Dendritic cell treated with granulocyte-macrophage colony-stimulating factor and Interleukin-4, amounts not matched to agents 40 ng/mL and 50 ng/mL, for 4 days (primary cell): ENCODE results near the gene TEDDM1.
"Not testable (repeated sequence)": the region's sequence is repeated elsewhere in the genome, so short reads cannot be mapped to it uniquely, and the experiment has no call there.

ENCODE experiments used
- H3K27ac Mint-ChIP-seq: one replicate; pipeline ENCODE4 v1.8.0; 2022; ENCODE audit warnings: mild to moderate bottlenecking, mixed read lengths
- H3K27me3 Mint-ChIP-seq: one replicate; pipeline ENCODE4 v1.8.0; 2022; ENCODE audit warnings: mild to moderate bottlenecking, mixed read lengths
- H3K36me3 Mint-ChIP-seq: one replicate; pipeline ENCODE4 v1.8.0; 2022; ENCODE audit warnings: low read depth, mixed read lengths
- H3K4me1 Mint-ChIP-seq: one replicate; pipeline ENCODE4 v1.8.0; 2022; ENCODE audit warnings: low read depth, mixed read lengths
- H3K4me3 Mint-ChIP-seq: one replicate; pipeline ENCODE4 v1.8.0; 2022; ENCODE audit warnings: mild to moderate bottlenecking, moderate library complexity, mixed read lengths
- H3K9me3 Mint-ChIP-seq: one replicate; pipeline ENCODE4 v1.8.0; 2022; ENCODE audit warnings: mixed read lengths
- intact Hi-C: fragments of 100-400 bp; cut with micrococcal nuclease; formaldehyde crosslinking; loops from one replicate; pipeline ENCODE4 v1.15.0; 2022

Gene TEDDM1

GRCh38 chr1:182383037-182383661 is 17.3 kb downstream of the TEDDM1 start:
- Mint-ChIP-seq H3K36me3 (peaks cover 69% of the 10 kb centered on the region), H3K27me3 (no peaks in the 10 kb centered on the region)

DNA sequence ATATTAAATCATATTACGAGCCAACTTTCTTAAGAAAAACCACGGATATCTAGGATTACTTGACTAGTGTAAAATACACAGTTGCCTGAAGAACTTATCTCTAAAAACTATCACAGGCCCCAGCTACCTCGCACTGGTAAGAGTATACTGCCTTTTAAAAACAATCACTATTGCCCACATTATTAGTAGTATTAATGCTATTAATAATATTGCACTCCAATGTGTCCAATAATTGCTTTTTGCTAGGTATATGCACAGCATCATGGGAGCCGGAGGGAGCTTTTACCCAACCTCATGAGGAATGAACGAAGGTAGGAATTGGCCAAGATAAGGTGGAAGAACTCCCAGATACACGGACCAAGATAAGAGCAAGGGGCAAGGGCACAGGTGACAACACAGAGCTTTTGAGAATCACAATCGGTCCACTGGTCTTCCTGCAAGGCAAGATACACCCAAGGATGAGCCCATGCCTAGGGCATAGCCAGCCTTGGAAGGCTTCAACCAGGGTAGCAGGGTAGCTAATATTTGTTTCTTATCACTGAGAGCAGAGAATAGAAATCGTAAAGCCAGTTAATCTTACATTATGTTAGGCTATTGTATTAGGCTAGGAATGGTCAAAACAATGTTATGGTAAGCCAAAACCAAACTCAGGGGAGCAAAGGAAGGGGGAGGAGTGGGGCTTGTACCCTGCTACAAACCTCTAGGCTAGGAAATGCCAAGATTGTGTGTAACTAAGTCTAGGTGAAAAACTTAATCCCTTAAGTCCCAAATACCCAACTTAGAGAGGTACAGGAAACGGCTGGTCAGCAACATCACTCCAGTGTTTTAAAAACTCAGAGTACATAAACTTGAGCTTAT is 18.3 kb downstream of the TEDDM1 start:
- no peaks in the 10 kb centered on the region for H3K27me3 Mint-ChIP-seq
- H3K9me3 Mint-ChIP-seq = no peaks in the 10 kb centered on the region
- peaks cover 44% of the 10 kb centered on the region for H3K4me1 Mint-ChIP-seq
- no peak overlapping the region for H3K4me3 Mint-ChIP-seq
- no peak overlapping the region for H3K27ac Mint-ChIP-seq
- peaks cover 60% of the 10 kb centered on the region for H3K36me3 Mint-ChIP-seq
- intact Hi-C loops = no loop called here

More at GRCh38 chr1:182383037-182383661, 17.3 kb downstream of the TEDDM1 start:
- Mint-ChIP-seq H3K9me3 (no peaks in the 10 kb centered on the region), H3K4me1 (peaks cover 54% of the 10 kb centered on the region), H3K4me3 (no peak overlapping the region), H3K27ac (no peak overlapping the region)
- intact Hi-C loops = no loop called here

DNA sequence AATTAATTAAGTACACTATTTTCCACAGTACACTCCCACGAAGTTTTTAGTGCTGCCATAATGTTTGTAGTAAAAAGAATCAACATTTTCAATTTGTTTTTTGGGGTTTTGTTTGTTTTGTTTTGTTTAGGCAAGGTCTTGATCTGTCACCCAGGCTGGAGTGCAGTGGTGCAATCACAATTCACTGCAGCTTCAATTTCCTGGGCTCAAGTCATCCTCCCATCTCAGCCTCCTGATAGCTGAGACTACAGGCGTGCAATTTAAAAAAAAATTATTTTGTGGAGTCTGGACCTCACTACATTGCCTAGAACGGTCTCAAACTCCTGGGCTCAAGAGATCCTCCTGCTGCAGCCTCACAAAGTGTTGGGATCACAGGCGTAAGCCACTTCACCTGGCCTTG is 20.3 kb downstream of the TEDDM1 start:
- Mint-ChIP-seq H3K4me1 (peaks cover 27% of the 10 kb centered on the region), H3K9me3 (no peaks in the 10 kb centered on the region), H3K4me3 (no peak overlapping the region), H3K36me3 (peaks cover 40% of the 10 kb centered on the region), H3K27ac (no peak overlapping the region), H3K27me3 (no peaks in the 10 kb centered on the region)
- intact Hi-C loops = no loop called here

DNA sequence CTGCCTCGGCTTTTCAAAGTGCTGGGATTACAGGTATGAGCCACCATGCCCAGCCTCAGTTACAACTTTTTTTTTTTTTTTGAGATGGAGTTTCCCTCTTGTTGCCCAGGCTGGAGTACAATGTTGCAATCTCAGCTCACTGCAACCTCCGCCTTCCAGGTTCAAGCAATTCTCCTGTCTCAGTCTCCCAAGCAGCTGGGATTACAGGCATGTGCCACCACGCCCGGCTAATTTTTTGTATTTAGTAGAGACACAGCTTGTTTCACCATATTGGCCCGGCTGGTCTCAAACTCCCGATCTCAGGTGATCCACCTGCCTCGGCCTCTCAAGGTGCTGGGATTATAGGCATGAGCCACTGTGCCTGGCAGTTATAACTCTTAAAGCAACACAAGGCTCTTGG is 20.7 kb downstream of the TEDDM1 start:
- peaks cover 35% of the 10 kb centered on the region for H3K36me3 Mint-ChIP-seq
- H3K4me3 Mint-ChIP-seq, H3K9me3 Mint-ChIP-seq, H3K27ac Mint-ChIP-seq, H3K27me3 Mint-ChIP-seq, intact Hi-C loops: not testable (repeated sequence)
- peaks cover 25% of the 10 kb centered on the region for H3K4me1 Mint-ChIP-seq

DNA sequence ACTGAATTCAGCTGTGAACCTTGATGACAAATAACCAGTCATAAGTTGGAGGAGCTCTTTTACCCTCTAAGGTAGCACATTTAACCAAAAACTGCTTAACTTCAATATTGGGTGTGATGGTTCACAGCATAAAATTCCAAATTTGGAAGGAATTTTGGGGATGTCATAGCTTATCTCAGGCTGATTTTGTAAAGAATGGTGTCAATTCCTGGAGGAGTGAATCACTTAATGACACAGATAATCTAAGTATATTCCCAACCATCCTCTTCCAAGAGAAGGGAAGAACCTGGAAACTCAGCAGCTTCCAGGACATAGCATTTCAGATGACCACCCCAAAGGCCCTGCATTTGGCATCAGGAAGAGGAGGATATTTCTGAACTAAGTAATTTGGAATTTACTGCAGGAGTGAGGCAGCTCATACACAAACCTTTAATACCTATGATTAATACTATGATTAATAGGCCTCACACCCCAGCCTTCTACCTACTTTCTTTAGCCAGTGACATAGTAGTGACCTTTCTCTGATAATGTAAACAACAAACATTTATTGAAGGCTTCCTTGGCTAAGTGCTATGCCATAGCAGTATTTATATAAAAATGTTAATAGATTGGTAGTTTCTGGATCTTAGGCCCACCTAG is 23.4 kb downstream of the TEDDM1 start:
- Mint-ChIP-seq H3K27me3 (no peaks in the 10 kb centered on the region), H3K4me3 (no peak overlapping the region), H3K4me1 (peaks cover 11% of the 10 kb centered on the region), H3K36me3 (peaks cover 8% of the 10 kb centered on the region), H3K27ac (no peak overlapping the region), H3K9me3 (no peaks in the 10 kb centered on the region)
- intact Hi-C loops = no loop called here

GRCh38 chr1:182374101-182374834 is 26.2 kb downstream of the TEDDM1 start:
- Mint-ChIP-seq H3K27me3 (no peaks in the 10 kb centered on the region), H3K4me1 (no peaks in the 10 kb centered on the region), H3K4me3 (no peak overlapping the region), H3K27ac (no peak overlapping the region), H3K36me3 (no peaks in the 10 kb centered on the region), H3K9me3 (no peaks in the 10 kb centered on the region)
- intact Hi-C loops = no loop called here

- Mint-ChIP-seq H3K36me3 (no peaks in the 10 kb centered on the region), H3K4me1 (no peaks in the 10 kb centered on the region), H3K9me3 (no peaks in the 10 kb centered on the region), H3K4me3 (no peak overlapping the region), H3K27ac (no peak overlapping the region), H3K27me3 (no peaks in the 10 kb centered on the region)
- intact Hi-C loops = no loop called here
Measured at GRCh38 chr1:182370532-182370931, 29.9 kb downstream of the TEDDM1 start.

- Mint-ChIP-seq H3K4me1 (no peaks in the 10 kb centered on the region), H3K27ac (no peak overlapping the region), H3K4me3 (no peak overlapping the region), H3K36me3 (no peaks in the 10 kb centered on the region), H3K9me3 (no peaks in the 10 kb centered on the region), H3K27me3 (no peaks in the 10 kb centered on the region)
- intact Hi-C loops = no loop called here
Measured at GRCh38 chr1:182368903-182369302, 31.6 kb downstream of the TEDDM1 start.

GRCh38 chr1:182368358-182368757 is 32.1 kb downstream of the TEDDM1 start:
- Mint-ChIP-seq H3K36me3 (no peaks in the 10 kb centered on the region), H3K4me3 (no peak overlapping the region), H3K9me3 (no peaks in the 10 kb centered on the region), H3K27me3 (no peaks in the 10 kb centered on the region), H3K27ac (no peak overlapping the region), H3K4me1 (no peaks in the 10 kb centered on the region)
- intact Hi-C loops = no loop called here

- Mint-ChIP-seq H3K27ac (no peak overlapping the region), H3K36me3 (no peaks in the 10 kb centered on the region), H3K27me3 (no peaks in the 10 kb centered on the region), H3K4me1 (no peaks in the 10 kb centered on the region), H3K4me3 (no peak overlapping the region), H3K9me3 (no peaks in the 10 kb centered on the region)
- intact Hi-C loops = no loop called here
Measured at GRCh38 chr1:182367926-182368325, 32.5 kb downstream of the TEDDM1 start.

GRCh38 chr1:182366596-182366995 is 33.9 kb downstream of the TEDDM1 start:
- no peaks in the 10 kb centered on the region for H3K27me3 Mint-ChIP-seq
- H3K4me1 Mint-ChIP-seq = no peaks in the 10 kb centered on the region
- no peaks in the 10 kb centered on the region for H3K9me3 Mint-ChIP-seq
- no peaks in the 10 kb centered on the region for H3K36me3 Mint-ChIP-seq
- intact Hi-C loops = no loop called here
- H3K4me3 Mint-ChIP-seq = no peak overlapping the region
- H3K27ac Mint-ChIP-seq = no peak overlapping the region

GRCh38 chr1:182359645-182360044 is 40.8 kb downstream of the TEDDM1 start:
- Mint-ChIP-seq H3K9me3 (no peaks in the 10 kb centered on the region), H3K4me1 (no peaks in the 10 kb centered on the region), H3K36me3 (no peaks in the 10 kb centered on the region), H3K27ac (no peak overlapping the region), H3K4me3 (no peak overlapping the region), H3K27me3 (no peaks in the 10 kb centered on the region)
- intact Hi-C loops = no loop called here

- Mint-ChIP-seq H3K27me3 (no peaks in the 10 kb centered on the region), H3K36me3 (no peaks in the 10 kb centered on the region), H3K9me3 (no peaks in the 10 kb centered on the region), H3K4me1 (no peaks in the 10 kb centered on the region), H3K4me3 (no peak overlapping the region), H3K27ac (no peak overlapping the region)
- intact Hi-C loops = no loop called here
Measured at GRCh38 chr1:182357913-182358312, 42.6 kb downstream of the TEDDM1 start.

DNA sequence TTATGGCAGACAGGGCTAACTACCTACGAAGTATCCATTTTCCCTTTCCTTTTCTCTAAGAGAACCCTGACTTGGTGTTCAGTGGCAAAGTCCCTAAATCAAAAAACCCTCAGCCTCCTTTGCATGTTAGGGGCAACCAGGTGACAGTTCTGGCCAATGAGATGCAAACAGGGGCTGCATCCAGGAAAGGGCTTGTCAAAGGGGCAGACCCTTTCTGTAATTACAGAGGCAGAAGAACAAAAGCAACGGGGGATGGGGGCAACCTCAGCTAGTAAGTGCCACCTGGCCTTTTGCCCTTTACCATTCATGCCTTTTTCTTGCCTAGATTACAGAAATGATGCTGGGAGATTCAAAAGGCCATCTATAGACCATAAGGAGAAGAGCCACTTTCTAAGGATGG is 43.3 kb downstream of the TEDDM1 start:
- intact Hi-C loops = no loop called here
- Mint-ChIP-seq H3K27ac (no peak overlapping the region), H3K36me3 (no peaks in the 10 kb centered on the region), H3K27me3 (no peaks in the 10 kb centered on the region), H3K9me3 (no peaks in the 10 kb centered on the region), H3K4me3 (no peak overlapping the region), H3K4me1 (no peaks in the 10 kb centered on the region)
